H1 (cell line): Measurements from ENCODE around the gene S1PR3. TPM values are rescaled to one million over a fixed set of nuclear protein-coding genes. Genes with fewer than 3 reads are reported as not detected.

Source experiments
- CTCF ChIA-PET: fragments of 300-600 bp; sonication (Branson Sonifier 250); formaldehyde crosslinking; loops from one replicate; lab custom pipeline; 2021; ENCODE audit not compliant: partially characterized antibody; lab: Charles Lee
- POLR2A ChIA-PET: fragments of 300-600 bp; sonication (Branson Sonifier 250); formaldehyde crosslinking; loops from one replicate; lab custom pipeline; 2021; ENCODE audit warnings: inconsistent platforms; ENCODE audit not compliant: partially characterized antibody; lab: Charles Lee
- DNase-seq, 2 experiments: peaks; one replicate each; pipeline versions ENCODE4 v3.0.0 to v3.0.0-alpha.2; 2010 to 2022; ENCODE audit warnings: low spot score in 2 of 2, low read depth in 1 of 2, mixed read lengths in 1 of 2
- FAIRE-seq: peaks from 2 replicates; lab custom pipeline; 2011; peaks lifted over from hg19 to GRCh38; lab: Jason Lieb, UNC
- H2AFZ ChIP-seq: 2 replicates; pipeline ENCODE4 v1.8.1; 2012; ENCODE audit warnings: low read length, inconsistent platforms
- H2AK5ac ChIP-seq: 2 replicates; pipeline ENCODE4 v1.6.1; 2013; ENCODE audit warnings: low read depth, low read length
- H2BK120ac ChIP-seq: replicated peaks from 2 replicates; pipeline ENCODE3; 2013; ENCODE audit warnings: low read depth, low read length, inconsistent platforms
- H2BK12ac ChIP-seq: 2 replicates; pipeline ENCODE4 v1.6.1; 2013; ENCODE audit warnings: low read depth, low read length
- H2BK15ac ChIP-seq: 2 replicates; pipeline ENCODE4 v1.6.1; 2013; ENCODE audit warnings: low read length
- H2BK20ac ChIP-seq: 2 replicates; pipeline ENCODE4 v1.6.1; 2013; ENCODE audit warnings: low read length
- H2BK5ac ChIP-seq: 2 replicates; pipeline ENCODE4 v1.6.1; 2013; ENCODE audit warnings: low read depth, low read length
- H3K14ac ChIP-seq: 2 replicates; pipeline ENCODE4 v1.6.1; 2013; ENCODE audit warnings: inconsistent platforms; ENCODE audit not compliant: insufficient read length
- H3K18ac ChIP-seq: 2 replicates; pipeline ENCODE4 v1.6.1; 2013; ENCODE audit warnings: low read length; ENCODE audit errors: extremely low read depth
- H3K23ac ChIP-seq: 2 replicates; pipeline ENCODE4 v1.6.1; 2013; ENCODE audit warnings: inconsistent platforms; ENCODE audit not compliant: insufficient read length
- H3K23me2 ChIP-seq: 2 replicates; pipeline ENCODE4 v1.6.1; 2013; ENCODE audit warnings: low read depth, low read length
- H3K27ac ChIP-seq: 2 replicates; pipeline ENCODE4 v1.6.1; 2011; ENCODE audit warnings: low read depth, low read length, inconsistent platforms
- H3K27me3 ChIP-seq, 4 experiments: replicated peaks in 1 of 4; 1 replicate in 1 of 4; 2 replicates in 3 of 4; pipeline versions ENCODE4 v1.6.1 to v1.8.1; 2011 to 2013; ENCODE audit warnings: low read length in 3 of 4, mild to moderate bottlenecking in 3 of 4, inconsistent platforms in 2 of 4, mixed read lengths in 2 of 4, moderate library complexity in 1 of 4; ENCODE audit not compliant: control insufficient read depth in 3 of 4, insufficient read depth in 3 of 4; ENCODE audit errors: extremely low read depth in 1 of 4
- H3K36me3 ChIP-seq, 4 experiments: 2 replicates each; pipeline versions ENCODE4 v1.6.1 to v1.8.1; 2011 to 2013; ENCODE audit warnings: mild to moderate bottlenecking in 4 of 4, low read length in 3 of 4, moderate library complexity in 2 of 4, control low read depth in 1 of 4, inconsistent platforms in 1 of 4; ENCODE audit not compliant: insufficient read depth in 4 of 4, control insufficient read depth in 2 of 4
- H3K4ac ChIP-seq: replicated peaks from 2 replicates; pipeline ENCODE3; 2013; ENCODE audit warnings: low read length, low read depth, mixed read lengths, inconsistent platforms; ENCODE audit not compliant: insufficient read length
- H3K4me1 ChIP-seq, 4 experiments: replicated peaks in 1 of 4; 1 replicate in 1 of 4; 2 replicates in 3 of 4; pipeline versions ENCODE4 v1.6.1 to v1.8.1; 2011 to 2013; ENCODE audit warnings: low read length in 3 of 4, inconsistent platforms in 2 of 4, mixed read lengths in 1 of 4; ENCODE audit not compliant: insufficient read depth in 4 of 4, control insufficient read depth in 3 of 4
- H3K4me2 ChIP-seq, 2 experiments: 2 replicates each; pipeline versions ENCODE4 v1.6.1 to v1.8.1; 2011 to 2013; ENCODE audit warnings: low read depth in 2 of 2, low read length in 2 of 2, control low read depth in 1 of 2, inconsistent platforms in 1 of 2, mild to moderate bottlenecking in 1 of 2; ENCODE audit not compliant: insufficient read depth in 1 of 2
- H3K4me3 ChIP-seq, 4 experiments: fragments of 200-600, 300-600 bp in 1 of 4; sonication (generic), shearing (Covaris generic), sonication (Bioruptor Twin) in 1 of 4; 2 replicates each; pipeline versions ENCODE4 v1.5.1 to v1.8.1; 2011 to 2016; ENCODE audit warnings: low read length in 4 of 4, low read depth in 3 of 4, control low read depth in 2 of 4, inconsistent platforms in 2 of 4, mild to moderate bottlenecking in 2 of 4, mixed read lengths in 1 of 4, moderate library complexity in 1 of 4; ENCODE audit not compliant: insufficient read depth in 2 of 4; ENCODE audit errors: extremely low read depth in 1 of 4
- H3K56ac ChIP-seq: replicated peaks from 2 replicates; pipeline ENCODE3; 2013; ENCODE audit warnings: low read depth, mild to moderate bottlenecking, mixed read lengths, low read length, inconsistent platforms; ENCODE audit not compliant: insufficient read length
- H3K79me1 ChIP-seq: 2 replicates; pipeline ENCODE4 v1.6.1; 2013; ENCODE audit warnings: low read depth, low read length, control low read depth
- H3K79me2 ChIP-seq, 2 experiments: 2 replicates each; pipeline versions ENCODE4 v1.6.1 to v1.8.1; 2012 to 2013; ENCODE audit warnings: low read length in 2 of 2, mild to moderate bottlenecking in 2 of 2, inconsistent platforms in 1 of 2; ENCODE audit not compliant: insufficient read depth in 2 of 2, control insufficient read depth in 1 of 2
- H3K9ac ChIP-seq, 4 experiments: replicated peaks in 1 of 4; 1 replicate in 1 of 4; 2 replicates in 3 of 4; pipeline versions ENCODE4 v1.6.1 to v1.8.1; 2011 to 2013; ENCODE audit warnings: low read depth in 3 of 4, low read length in 3 of 4, control low read depth in 2 of 4, mild to moderate bottlenecking in 2 of 4, moderate library complexity in 2 of 4, inconsistent platforms in 1 of 4; ENCODE audit errors: extremely low read depth in 1 of 4
- H3K9me3 ChIP-seq, 2 experiments: 2 replicates each; pipeline versions ENCODE4 v1.6.1 to v1.8.1; 2012 to 2013; ENCODE audit warnings: mild to moderate bottlenecking in 2 of 2, moderate library complexity in 2 of 2, control low read depth in 1 of 2, inconsistent platforms in 1 of 2, low read depth in 1 of 2, low read length in 1 of 2, mixed read lengths in 1 of 2; ENCODE audit not compliant: insufficient read depth in 2 of 2
- H4K20me1 ChIP-seq, 2 experiments: replicated peaks in 1 of 2; 2 replicates each; pipeline versions ENCODE3 to v1.8.1; 2011 to 2013; ENCODE audit warnings: inconsistent platforms in 2 of 2, low read length in 2 of 2, mild to moderate bottlenecking in 1 of 2; ENCODE audit not compliant: insufficient read depth in 2 of 2, control insufficient read depth in 1 of 2
- H4K5ac ChIP-seq: 2 replicates; pipeline ENCODE4 v1.6.1; 2013; ENCODE audit warnings: low read length, low read depth, mixed read lengths, inconsistent platforms; ENCODE audit not compliant: insufficient read length
- H4K8ac ChIP-seq: 2 replicates; pipeline ENCODE4 v1.8.0; 2013; ENCODE audit warnings: mild to moderate bottlenecking, moderate library complexity, low read length, inconsistent platforms; ENCODE audit not compliant: insufficient read depth; ENCODE audit errors: extremely low read depth
- H4K91ac ChIP-seq: replicated peaks from 2 replicates; pipeline ENCODE3; 2013; ENCODE audit warnings: low read length, mixed read lengths, inconsistent platforms; ENCODE audit not compliant: insufficient read length
- CHD1 ChIP-seq: IDR thresholded peaks from 2 replicates; pipeline ENCODE4 v1.6.1; 2012; ENCODE audit warnings: low read depth, low read length, improper control_type of control experiment
- CTCF ChIP-seq, 3 experiments: IDR thresholded peaks; 1 replicate in 2 of 3; 2 replicates in 1 of 3; pipeline versions ENCODE4 v1.5.1 to v1.6.1; 2011; ENCODE audit warnings: low read length in 3 of 3, mild to moderate bottlenecking in 3 of 3, inconsistent platforms in 2 of 3, low read depth in 1 of 3, moderate library complexity in 1 of 3; ENCODE audit not compliant: insufficient read depth in 1 of 3; ENCODE audit errors: control extremely low read depth in 1 of 3
- EGR1 ChIP-seq: IDR thresholded peaks from 2 replicates; pipeline ENCODE4 v1.6.1; 2011; ENCODE audit warnings: low read depth, low read length, borderline replicate concordance
- RAD21 ChIP-seq, 2 experiments: IDR thresholded peaks in 1 of 2; conservative IDR thresholded peaks in 1 of 2; 2 replicates each; pipeline ENCODE4 v1.6.1; 2011; ENCODE audit warnings: low read depth in 2 of 2, low read length in 2 of 2, improper control_type of control experiment in 1 of 2, inconsistent platforms in 1 of 2, mild to moderate bottlenecking in 1 of 2, moderate library complexity in 1 of 2
- RBBP5 ChIP-seq: IDR thresholded peaks from 2 replicates; pipeline ENCODE4 v1.7.1; 2012; ENCODE audit warnings: low read depth, mild to moderate bottlenecking, inconsistent platforms, low read length, moderate library complexity, borderline replicate concordance
- RXRA ChIP-seq: IDR thresholded peaks from 2 replicates; pipeline ENCODE4 v1.6.1; 2011; ENCODE audit warnings: low read depth, mild to moderate bottlenecking, low read length, moderate library complexity; ENCODE audit not compliant: insufficient read depth
- SP4 ChIP-seq: IDR thresholded peaks from 2 replicates; pipeline ENCODE4 v1.6.1; 2012; ENCODE audit warnings: low read length, inconsistent platforms
- WGBS, 2 experiments: shearing (Covaris generic) in 1 of 2; methylation state at CpG; one replicate each; pipeline versions ENCODE4 v1.1.6 to v1.1.7; 2013 to 2015; ENCODE audit warnings: low lambda C conversion rate in 2 of 2, mixed read lengths in 2 of 2, inconsistent platforms in 1 of 2, low coverage in 1 of 2, missing lambda C conversion rate in 1 of 2; ENCODE audit not compliant: insufficient replicate concordance in 2 of 2, insufficient coverage in 1 of 2, insufficient read length in 1 of 2; ENCODE audit errors: extremely low coverage in 1 of 2, missing lambda C conversion rate in 1 of 2; 5-methylcytosine and 5-hydroxymethylcytosine counted together
- polyA plus RNA-seq, 7 experiments: library from polyadenylated mRNA; depleted of rRNA in 3 of 7; stranded (reverse) in 5 of 7; unstranded in 2 of 7; fragments of >200 nt in 5 of 7; fragments of 200-250 nt in 2 of 7; gene quantifications; 1 replicate in 5 of 7; 2 replicates in 1 of 7; 4 replicates in 1 of 7; pipeline versions ENCODE4 v1.2.1 to v1.2.3, GENCODE V29; 2011 to 2013; ENCODE audit warnings: missing spikeins in 2 of 7, mixed read lengths in 2 of 7
- total RNA-seq: library from RNA; stranded (reverse); fragmentation: NEBNext Ultra II Directional; extraction: Animal tissue kit (Norgen Biotek cat#: 25700); gene quantifications from 2 replicates; pipeline ENCODE4 v1.2.1, GENCODE V29; 2021
- TF ChIP-seq, protein P1 (sequence below): IDR thresholded peaks from 2 replicates; pipeline ENCODE4 v1.6.1; 2012; ENCODE audit warnings: inconsistent platforms

Gene S1PR3
- total and polyA plus RNA-seq, 2 of the 8 experiments (the other 6 are each of a cell fraction or from before 2014, with no cell fraction given), result 3.7 to 6.4 TPM

GRCh38 chr9:88971131-88971960 is 19.9 kb upstream of the S1PR3 start:
- no peak for DNase-seq
- Histone ChIP-seq H3K27ac (no peak overlapping the region), H3K36me3 (peaks cover 0 to 2% (median 0%) of the 10 kb centered on the region in 4 experiments; a peak in 1 of 8 replicates), H2AFZ (0 out of 2 replicates have a peak overlapping the region, but pooled peaks have one; percentile 9), H3K27me3 (peaks cover 0 to 3% (median 0%) of the 10 kb centered on the region in 4 experiments; a peak in 1 of 7 replicates), H3K14ac (no peak overlapping the region), H2BK15ac (no peak overlapping the region), H2BK120ac (no peak overlapping the region), H4K8ac (no peak overlapping the region), H3K4me1 (peaks cover 0 to 7% (median 4%) of the 10 kb centered on the region in 4 experiments; a peak in 3 of 7 replicates), H3K18ac (no peak overlapping the region; the same call in 1 of the 2 replicates), H2BK12ac (no peak overlapping the region), H4K20me1 (peaks cover 0 to 12% of the 10 kb centered on the region in 2 experiments), H3K9ac (no peak overlapping the region), H2AK5ac (no peak overlapping the region), H3K4me2 (no peak overlapping the region), H3K23me2 (peaks cover 12% of the 10 kb centered on the region), H3K79me1 (no peaks in the 10 kb centered on the region), H4K91ac (peak overlapping the region; percentile 15), H3K4me3 (no peak overlapping the region), H3K9me3 (no peaks in the 10 kb centered on the region; a peak in 1 of 4 replicates), H3K79me2 (peaks cover 0 to 5% of the 10 kb centered on the region in 2 experiments; a peak in 2 of 4 replicates), H3K56ac (no peak overlapping the region), H2BK20ac (no peak overlapping the region), H4K5ac (no peak overlapping the region), H2BK5ac (no peak overlapping the region), H3K23ac (no peak overlapping the region), H3K4ac (no peak overlapping the region)
- POLR2A ChIA-PET, result no interaction called here
- no peak for FAIRE-seq
- WGBS, 2 experiments, result 86% methylated on average over 23 of the region's 23 CpGs; no CpG with 5 or more reads in 1 of the 2 experiments
- CTCF ChIA-PET, result interaction anchor here (0.5 to 1.1 kb wide), 4 partner anchors 14 to 371 kb away, joined by 3 to 4 read pairs (median 3); no protein-coding TSS in a partner anchor
- TF ChIP-seq, protein P1, sequence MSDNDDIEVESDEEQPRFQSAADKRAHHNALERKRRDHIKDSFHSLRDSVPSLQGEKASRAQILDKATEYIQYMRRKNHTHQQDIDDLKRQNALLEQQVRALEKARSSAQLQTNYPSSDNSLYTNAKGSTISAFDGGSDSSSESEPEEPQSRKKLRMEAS, result no peak
- TF ChIP-seq SP4 (no peak), CTCF (IDR thresholded peaks at IDR 0.05; ENCODE audit: control extremely low read depth in 1 of 3, insufficient read depth in 1 of 3, low read depth in 1 of 3, low read length in 3 of 3) (peak in 1 of 3 experiments; percentile 19; a peak in 2 of 4 replicates), RBBP5 (no peak), EGR1 (no peak), RXRA (no peak), RAD21 (IDR thresholded peaks at IDR 0.05 in 1 of 2, conservative IDR thresholded peaks at IDR 0.05 in 1 of 2; ENCODE audit: low read depth in 2 of 2, low read length in 2 of 2) (peak in 1 of 2 experiments; percentile 17; a peak in 1 of 4 replicates), CHD1 (no peak)
